K562 (cell line): ENCODE measurements around the gene CD34. TPM values are rescaled to one million over a fixed set of nuclear protein-coding genes. Genes with fewer than 3 reads are reported as not detected.

ENCODE experiments used
- CREM ChIP-seq: IDR thresholded peaks from 2 replicates; pipeline ENCODE4 v1.6.1; 2014; ENCODE audit warnings: antibody characterized with exemption, low read depth
- E2F6 ChIP-seq, 2 experiments: IDR thresholded peaks; 2 replicates each; pipeline ENCODE4 v1.6.1; 2011; ENCODE audit warnings: borderline replicate concordance in 1 of 2, control low read depth in 1 of 2, low read depth in 1 of 2, low read length in 1 of 2, mild to moderate bottlenecking in 1 of 2, mixed read lengths in 1 of 2, moderate library complexity in 1 of 2; ENCODE audit not compliant: insufficient read depth in 1 of 2, insufficient read length in 1 of 2, poor library complexity in 1 of 2, severe bottlenecking in 1 of 2; ENCODE audit errors: extremely low read depth in 1 of 2
- GABPB2 ChIP-seq: fragments of 250-450 bp; sonication (Bioruptor Pico); conservative IDR thresholded peaks from 2 replicates; pipeline ENCODE4 v1.5.1; 2021; ENCODE audit warnings: mild to moderate bottlenecking
- IFI16 ChIP-seq: fragments of 250-450 bp; sonication (Bioruptor Pico); IDR thresholded peaks from 2 replicates; pipeline ENCODE4 v2.1.2; 2022; ENCODE audit warnings: mild to moderate bottlenecking, inconsistent platforms
- JUND ChIP-seq, 2 experiments: IDR thresholded peaks; 2 replicates in 1 of 2; 3 replicates in 1 of 2; pipeline ENCODE4 v1.6.1; 2011; ENCODE audit warnings: borderline replicate concordance in 2 of 2, low read depth in 2 of 2, low read length in 2 of 2, improper control_type of control experiment in 1 of 2, missing biosample characterization in 1 of 2, missing genetic modification characterization in 1 of 2, missing genetic modification reagents in 1 of 2
- NR2F6 ChIP-seq: fragments of 450-650 bp; formaldehyde crosslinking; IDR thresholded peaks from 2 replicates; pipeline ENCODE4 v1.4.0; 2020; ENCODE audit warnings: mild to moderate bottlenecking
- RBM17 ChIP-seq: fragments of 200-400 bp; formaldehyde crosslinking; IDR thresholded peaks from 2 replicates; pipeline ENCODE4 v1.6.1; 2017; ENCODE audit warnings: low read depth, mild to moderate bottlenecking, low read length, borderline replicate concordance
- USF2 ChIP-seq: sonication (generic); formaldehyde crosslinking; IDR thresholded peaks from 2 replicates; pipeline ENCODE4 v1.5.0; 2020; ENCODE audit warnings: missing genetic modification reagents
- WHSC1 ChIP-seq: IDR thresholded peaks from one replicate; pipeline ENCODE4 v1.6.1; 2012; ENCODE audit warnings: low read length, control low read depth, inconsistent platforms
- polyA plus RNA-seq, 8 experiments: library from polyadenylated mRNA; depleted of rRNA in 4 of 8; stranded (reverse) in 5 of 8; unstranded in 3 of 8; fragments of >200 nt; fragmentation: Nextera tagmentation in 2 of 8; fragmentation: Illumina TruSeq in 1 of 8; extraction: Ambion mirVana in 2 of 8; extraction: Trizol in 1 of 8; gene quantifications; 2 replicates each; pipeline versions ENCODE4 v1.2.1 to v1.2.3, GENCODE V29; 2011 to 2014; ENCODE audit warnings: inconsistent platforms in 1 of 8, missing spikeins in 1 of 8
- total RNA-seq, 7 experiments: library from RNA; depleted of rRNA in 6 of 7; stranded (reverse); fragments of >200 nt in 6 of 7; fragmentation: Illumina TruSeq in 2 of 7; extraction: Trizol in 2 of 7; gene quantifications; 2 replicates each; pipeline versions ENCODE4 v1.2.1 to v1.2.3, GENCODE V29; 2011 to 2021; ENCODE audit warnings: low replicate concordance in 1 of 7
- TF ChIP-seq, protein P1 (sequence below): IDR thresholded peaks from 3 replicates; pipeline ENCODE4 v1.6.1; 2011; ENCODE audit warnings: borderline replicate concordance, mild to moderate bottlenecking, moderate library complexity; ENCODE audit not compliant: insufficient read length; ENCODE audit errors: extremely low read depth

Gene CD34
- total and polyA plus RNA-seq, 9 of the 15 experiments (the other 6 are each of a cell fraction or from before 2014, with no cell fraction given) = not detected

- TF ChIP-seq, protein P1, sequence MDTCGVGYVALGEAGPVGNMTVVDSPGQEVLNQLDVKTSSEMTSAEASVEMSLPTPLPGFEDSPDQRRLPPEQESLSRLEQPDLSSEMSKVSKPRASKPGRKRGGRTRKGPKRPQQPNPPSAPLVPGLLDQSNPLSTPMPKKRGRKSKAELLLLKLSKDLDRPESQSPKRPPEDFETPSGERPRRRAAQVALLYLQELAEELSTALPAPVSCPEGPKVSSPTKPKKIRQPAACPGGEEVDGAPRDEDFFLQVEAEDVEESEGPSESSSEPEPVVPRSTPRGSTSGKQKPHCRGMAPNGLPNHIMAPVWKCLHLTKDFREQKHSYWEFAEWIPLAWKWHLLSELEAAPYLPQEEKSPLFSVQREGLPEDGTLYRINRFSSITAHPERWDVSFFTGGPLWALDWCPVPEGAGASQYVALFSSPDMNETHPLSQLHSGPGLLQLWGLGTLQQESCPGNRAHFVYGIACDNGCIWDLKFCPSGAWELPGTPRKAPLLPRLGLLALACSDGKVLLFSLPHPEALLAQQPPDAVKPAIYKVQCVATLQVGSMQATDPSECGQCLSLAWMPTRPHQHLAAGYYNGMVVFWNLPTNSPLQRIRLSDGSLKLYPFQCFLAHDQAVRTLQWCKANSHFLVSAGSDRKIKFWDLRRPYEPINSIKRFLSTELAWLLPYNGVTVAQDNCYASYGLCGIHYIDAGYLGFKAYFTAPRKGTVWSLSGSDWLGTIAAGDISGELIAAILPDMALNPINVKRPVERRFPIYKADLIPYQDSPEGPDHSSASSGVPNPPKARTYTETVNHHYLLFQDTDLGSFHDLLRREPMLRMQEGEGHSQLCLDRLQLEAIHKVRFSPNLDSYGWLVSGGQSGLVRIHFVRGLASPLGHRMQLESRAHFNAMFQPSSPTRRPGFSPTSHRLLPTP = no peak
- TF ChIP-seq CREM (peak; percentile 43; the same call in 1 of the 2 replicates), E2F6 (IDR thresholded peaks at IDR 0.05; ENCODE audit: borderline replicate concordance in 1 of 2, extremely low read depth in 1 of 2, insufficient read depth in 1 of 2, insufficient read length in 1 of 2, low read depth in 1 of 2, low read length in 1 of 2, poor library complexity in 1 of 2, severe bottlenecking in 1 of 2) (no peak), WHSC1 (no peak), GABPB2 (CRISPR knock-in tag) (no peak), JUND (IDR thresholded peaks at IDR 0.05; ENCODE audit: borderline replicate concordance, low read depth, low read length) (no peak), JUND (tag; IDR thresholded peaks at IDR 0.05; ENCODE audit: borderline replicate concordance, low read depth, low read length) (no peak), IFI16 (no peak), USF2 (CRISPR knock-in tag) (0 out of 2 replicates have a peak, but pooled peaks have one; percentile 25), NR2F6 (no peak), RBM17 (no peak)
Measured at GRCh38 chr1:207941665-207942064, 30.7 kb upstream of the CD34 start (continued).
